PFSK-1 (cell line): Measurements from ENCODE around the gene VGLL4.

Experiments used
- FOXP2 ChIP-seq: optimal IDR thresholded peaks from 2 replicates; pipeline ENCODE3; 2011; ENCODE audit warnings: borderline replicate concordance, control low read depth, inconsistent platforms; ENCODE audit not compliant: insufficient read depth; ENCODE audit errors: extremely low read length, extremely low read depth
- POLR2AphosphoS5 ChIP-seq: IDR thresholded peaks from 2 replicates; pipeline ENCODE4 v1.6.1; 2012; ENCODE audit warnings: low read depth, mild to moderate bottlenecking, control low read depth, low read length, moderate library complexity
- SIN3A ChIP-seq: IDR thresholded peaks from 2 replicates; pipeline ENCODE4 v1.6.1; 2012; ENCODE audit warnings: mild to moderate bottlenecking, low read length, moderate library complexity, borderline replicate concordance; ENCODE audit not compliant: insufficient read depth
- TAF1 ChIP-seq: IDR thresholded peaks from 2 replicates; pipeline ENCODE4 v1.6.1; 2012; ENCODE audit warnings: low read length, control low read depth, borderline replicate concordance; ENCODE audit not compliant: insufficient read depth
- TF ChIP-seq, protein P1 (sequence below), 2 experiments: IDR thresholded peaks; 2 replicates each; pipeline versions ENCODE4 v1.6.1 to v1.8.0; 2011 to 2012; ENCODE audit warnings: low read depth in 2 of 2, low read length in 2 of 2, control low read depth in 1 of 2, inconsistent platforms in 1 of 2, mild to moderate bottlenecking in 1 of 2, moderate library complexity in 1 of 2; ENCODE audit not compliant: insufficient read depth in 1 of 2

DNA sequence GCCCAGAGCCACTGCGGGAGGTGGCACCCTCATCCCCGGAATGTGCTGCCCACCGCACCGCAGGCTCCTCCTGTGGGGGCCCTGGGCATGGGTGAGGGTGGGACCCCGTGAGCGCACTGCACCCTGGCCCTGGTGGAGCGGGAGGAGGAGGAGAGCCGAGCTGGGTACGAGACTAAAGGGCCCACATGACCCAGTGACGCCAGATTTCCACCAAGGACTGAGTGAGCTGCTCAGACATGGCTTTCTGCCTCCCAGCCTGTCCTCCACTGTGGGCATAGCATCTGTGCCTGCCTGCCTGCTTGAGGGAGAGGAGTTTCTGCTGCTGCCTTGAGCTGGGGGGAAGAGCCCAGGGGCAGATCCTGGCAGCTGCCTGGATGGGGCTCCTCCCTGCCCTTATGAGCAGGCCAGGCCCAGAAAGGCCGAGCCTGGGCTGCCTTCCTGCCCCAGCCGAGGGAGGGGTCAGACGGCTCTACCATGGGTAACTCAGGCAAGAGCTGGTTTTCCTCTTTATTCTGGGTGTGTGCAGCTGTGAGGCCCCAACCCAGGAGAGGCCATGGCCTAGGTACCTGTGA lies 88.4 kb downstream of the VGLL4 start:
- TF ChIP-seq POLR2AphosphoS5 (no peak), SIN3A (no peak), TAF1 (no peak), FOXP2 (no peak)
- TF ChIP-seq, protein P1, sequence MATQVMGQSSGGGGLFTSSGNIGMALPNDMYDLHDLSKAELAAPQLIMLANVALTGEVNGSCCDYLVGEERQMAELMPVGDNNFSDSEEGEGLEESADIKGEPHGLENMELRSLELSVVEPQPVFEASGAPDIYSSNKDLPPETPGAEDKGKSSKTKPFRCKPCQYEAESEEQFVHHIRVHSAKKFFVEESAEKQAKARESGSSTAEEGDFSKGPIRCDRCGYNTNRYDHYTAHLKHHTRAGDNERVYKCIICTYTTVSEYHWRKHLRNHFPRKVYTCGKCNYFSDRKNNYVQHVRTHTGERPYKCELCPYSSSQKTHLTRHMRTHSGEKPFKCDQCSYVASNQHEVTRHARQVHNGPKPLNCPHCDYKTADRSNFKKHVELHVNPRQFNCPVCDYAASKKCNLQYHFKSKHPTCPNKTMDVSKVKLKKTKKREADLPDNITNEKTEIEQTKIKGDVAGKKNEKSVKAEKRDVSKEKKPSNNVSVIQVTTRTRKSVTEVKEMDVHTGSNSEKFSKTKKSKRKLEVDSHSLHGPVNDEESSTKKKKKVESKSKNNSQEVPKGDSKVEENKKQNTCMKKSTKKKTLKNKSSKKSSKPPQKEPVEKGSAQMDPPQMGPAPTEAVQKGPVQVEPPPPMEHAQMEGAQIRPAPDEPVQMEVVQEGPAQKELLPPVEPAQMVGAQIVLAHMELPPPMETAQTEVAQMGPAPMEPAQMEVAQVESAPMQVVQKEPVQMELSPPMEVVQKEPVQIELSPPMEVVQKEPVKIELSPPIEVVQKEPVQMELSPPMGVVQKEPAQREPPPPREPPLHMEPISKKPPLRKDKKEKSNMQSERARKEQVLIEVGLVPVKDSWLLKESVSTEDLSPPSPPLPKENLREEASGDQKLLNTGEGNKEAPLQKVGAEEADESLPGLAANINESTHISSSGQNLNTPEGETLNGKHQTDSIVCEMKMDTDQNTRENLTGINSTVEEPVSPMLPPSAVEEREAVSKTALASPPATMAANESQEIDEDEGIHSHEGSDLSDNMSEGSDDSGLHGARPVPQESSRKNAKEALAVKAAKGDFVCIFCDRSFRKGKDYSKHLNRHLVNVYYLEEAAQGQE (IDR thresholded peaks at IDR 0.05; ENCODE audit: insufficient read depth in 1 of 2, low read depth in 2 of 2, low read length in 2 of 2), result no peak
